Measurements from ENCODE around the gene SLC16A11.
A peak's percentile ranks its signal among the peaks of the same experiment; 100 is the strongest.
"Not testable (repeated sequence)": the region's sequence is repeated elsewhere in the genome, so short reads cannot be mapped to it uniquely, and the experiment has no call there.

SLC16A11 gene

GRCh38 chr17:7005716-7006115 lies 38.2 kb downstream of the SLC16A11 start:
- DNase-seq: no peak

GRCh38 chr17:7004398-7005253 lies 39.3 kb downstream of the SLC16A11 start:
- no peak for DNase-seq

- no peak for DNase-seq
These were observed 40.1 kb downstream of the SLC16A11 start for GRCh38 chr17:7003745-7004144.

DNA sequence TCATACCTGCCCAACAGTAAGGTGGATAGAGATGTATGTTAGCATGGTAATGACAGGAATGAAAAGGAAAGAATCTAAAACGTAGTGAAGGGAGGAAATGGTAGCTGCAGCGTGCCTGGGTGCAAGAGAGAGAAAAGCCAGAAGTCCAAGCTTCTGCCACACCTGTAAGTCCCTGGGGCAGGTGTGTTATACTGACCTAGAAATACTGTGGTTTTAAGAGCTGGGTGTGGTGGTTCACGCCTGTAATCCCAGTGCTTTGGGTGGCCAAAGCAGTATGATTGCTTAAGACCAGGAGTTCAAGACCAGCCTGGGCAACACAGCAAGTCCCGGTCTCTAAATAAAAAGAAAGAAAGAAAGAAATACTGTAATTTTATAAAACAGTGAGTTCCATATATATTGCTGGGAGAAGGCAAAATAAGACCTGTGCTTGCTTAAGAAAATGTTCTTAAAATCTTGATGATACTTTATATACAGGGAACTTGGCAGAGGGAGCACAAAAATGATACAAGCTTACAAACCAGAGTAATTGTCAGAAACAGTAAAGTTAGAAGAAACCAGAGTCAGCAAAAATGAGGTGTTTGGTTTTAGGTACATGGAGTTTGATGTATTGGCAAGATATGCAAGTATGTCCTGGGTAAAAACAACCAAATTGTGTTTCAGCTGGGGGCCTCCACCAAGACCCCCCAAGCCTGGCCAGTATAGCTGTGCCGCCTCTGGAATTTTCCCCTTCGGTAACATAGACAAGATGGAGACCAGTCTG lies 41.4 kb downstream of the SLC16A11 start:
- DNase-seq: no peak

DNA sequence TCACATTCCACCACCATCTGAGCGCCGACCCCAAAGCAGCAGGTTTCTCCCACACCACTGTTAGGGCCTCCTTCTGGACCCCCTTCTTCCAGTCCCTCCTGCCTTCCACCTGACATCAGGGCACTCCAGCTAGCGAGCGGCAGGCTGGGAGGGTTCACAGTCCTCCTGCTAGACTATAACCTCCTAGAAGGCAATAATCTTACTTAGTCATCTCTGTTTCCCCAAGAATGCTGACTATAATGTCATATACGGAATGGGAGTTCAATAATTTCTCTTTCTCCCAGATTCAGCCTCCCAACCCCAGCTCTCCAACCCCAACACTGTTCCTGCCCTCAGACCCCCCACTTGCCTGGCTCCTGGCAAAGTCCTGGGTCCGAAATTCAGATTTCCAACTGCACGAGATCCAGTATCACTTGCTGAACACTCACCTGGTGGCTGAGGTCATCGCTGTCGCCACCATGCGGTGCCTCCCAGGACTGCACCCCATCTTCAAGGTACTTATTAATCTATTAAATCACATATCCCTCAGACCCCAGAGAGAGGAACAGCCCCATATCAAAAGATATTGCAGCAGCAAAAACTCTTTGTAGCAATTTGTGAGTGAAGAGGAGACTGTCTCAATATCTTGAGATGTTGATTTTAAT lies 42.5 kb downstream of the SLC16A11 start:
- peak in 1 of 2 experiments; percentile 35 for DNase-seq

DNA sequence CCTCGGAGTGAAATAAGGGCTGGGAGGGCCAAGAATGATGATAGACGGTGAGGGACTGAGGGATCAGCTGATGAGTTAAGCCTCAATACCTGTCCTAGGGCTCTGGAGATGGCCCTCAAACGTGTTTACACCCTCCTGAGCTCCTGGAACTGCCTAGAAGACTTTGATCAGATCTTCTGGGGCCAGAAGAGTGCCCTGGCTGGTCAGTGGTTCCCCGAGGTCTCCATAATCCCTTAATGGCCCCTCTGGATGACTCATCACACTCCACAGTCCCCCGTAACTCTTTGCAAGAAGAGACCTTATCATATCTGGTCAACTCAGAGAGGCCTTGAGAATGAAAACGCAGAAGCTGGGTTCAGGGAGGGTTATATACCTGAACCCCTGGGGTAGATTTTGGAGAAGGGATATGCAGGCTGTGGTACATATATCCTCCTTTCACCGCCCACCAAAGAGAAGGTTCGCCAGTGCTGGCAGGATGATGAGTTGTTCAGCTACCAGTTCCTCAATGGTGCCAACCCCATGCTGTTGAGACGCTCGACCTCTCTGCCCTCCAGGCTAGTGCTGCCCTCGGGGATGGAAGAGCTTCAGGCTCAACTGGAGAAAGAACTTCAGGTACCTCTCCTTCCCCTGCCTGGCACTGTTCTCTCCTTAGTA lies 44.9 kb downstream of the SLC16A11 start:
- DNase-seq: no peak

- DNase-seq: no peak
These were observed 46.7 kb downstream of the SLC16A11 start for GRCh38 chr17:6997171-6997570.

GRCh38 chr17:6996256-6997011 lies 47.5 kb downstream of the SLC16A11 start:
- no peak for DNase-seq

GRCh38 chr17:6995500-6996255 lies 48.2 kb downstream of the SLC16A11 start, which contains the start of gene ALOX12:
Gene ALOX12 (plus strand): TSS chr17:6996049. CDS start chr17:6996118, 69 bp downstream.
- no peak for DNase-seq

DNA sequence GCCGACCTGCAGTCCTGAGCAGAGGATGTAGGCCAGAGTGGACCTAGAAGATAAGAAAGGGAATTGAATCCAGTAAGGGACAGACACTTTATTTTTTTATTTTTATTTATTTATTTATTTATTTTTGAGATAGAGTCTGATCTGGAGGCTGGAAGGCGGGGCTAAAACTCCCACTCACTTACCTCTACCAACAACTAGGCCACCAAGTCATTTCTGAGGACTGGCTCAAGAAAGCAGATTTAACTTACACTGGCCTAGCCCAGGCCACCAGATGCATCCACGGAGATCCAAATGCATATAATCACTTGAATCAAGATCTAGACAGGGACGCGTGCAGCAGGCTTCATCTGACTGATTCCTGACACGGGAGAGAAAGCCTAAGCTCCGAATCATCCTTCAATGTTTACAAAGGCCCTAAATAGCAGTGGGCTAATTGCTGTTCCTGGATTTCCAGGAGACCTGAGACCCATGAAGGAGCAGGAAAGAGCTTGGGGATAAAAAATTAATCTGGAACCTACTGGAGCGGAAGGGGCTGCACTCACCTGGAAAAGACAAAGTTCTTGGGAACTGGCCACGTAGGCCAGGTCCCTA lies 49.1 kb downstream of the SLC16A11 start:
- DNase-seq: no peak

GRCh38 chr17:6994118-6994598 lies 49.7 kb downstream of the SLC16A11 start:
- no peak for DNase-seq

DNA sequence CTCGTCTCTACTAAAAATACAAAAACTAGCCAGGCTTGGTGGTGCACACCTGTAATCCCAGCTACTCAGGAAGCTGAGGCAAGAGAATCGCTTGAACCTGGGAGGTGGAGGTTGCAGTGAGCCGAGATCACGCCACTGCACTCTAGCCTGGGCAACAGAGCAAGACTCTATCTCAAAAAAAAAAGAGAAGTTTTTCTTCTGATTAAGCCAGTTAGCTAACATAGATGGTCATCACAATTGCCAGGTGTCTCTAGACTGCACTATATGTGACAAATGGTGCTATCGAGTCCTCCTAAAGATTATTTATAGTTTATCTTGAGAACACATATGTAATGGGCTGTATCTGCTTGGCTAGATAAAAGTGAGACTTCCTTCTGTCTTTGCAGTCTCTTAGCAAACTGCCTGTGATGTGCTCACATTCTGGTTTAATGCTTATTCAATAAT lies 50.3 kb downstream of the SLC16A11 start:
- DNase-seq: not testable (repeated sequence)

All from stimulated activated CD4-positive, alpha-beta T cell treated with anti-CD3 and anti-CD28 coated beads, Interleukin-4, amount 100 ng/mL, for 4 hours (primary cell).